GM12874 (cell line): ENCODE results near the gene PCSK9.

Experiments
- TF ChIP-seq, protein P1 (sequence below): IDR thresholded peaks from 2 replicates; pipeline ENCODE4 v1.5.1; 2011; ENCODE audit warnings: low read depth, mild to moderate bottlenecking, control low read depth, low read length, moderate library complexity; ENCODE audit not compliant: insufficient read depth

The PCSK9 gene

DNA sequence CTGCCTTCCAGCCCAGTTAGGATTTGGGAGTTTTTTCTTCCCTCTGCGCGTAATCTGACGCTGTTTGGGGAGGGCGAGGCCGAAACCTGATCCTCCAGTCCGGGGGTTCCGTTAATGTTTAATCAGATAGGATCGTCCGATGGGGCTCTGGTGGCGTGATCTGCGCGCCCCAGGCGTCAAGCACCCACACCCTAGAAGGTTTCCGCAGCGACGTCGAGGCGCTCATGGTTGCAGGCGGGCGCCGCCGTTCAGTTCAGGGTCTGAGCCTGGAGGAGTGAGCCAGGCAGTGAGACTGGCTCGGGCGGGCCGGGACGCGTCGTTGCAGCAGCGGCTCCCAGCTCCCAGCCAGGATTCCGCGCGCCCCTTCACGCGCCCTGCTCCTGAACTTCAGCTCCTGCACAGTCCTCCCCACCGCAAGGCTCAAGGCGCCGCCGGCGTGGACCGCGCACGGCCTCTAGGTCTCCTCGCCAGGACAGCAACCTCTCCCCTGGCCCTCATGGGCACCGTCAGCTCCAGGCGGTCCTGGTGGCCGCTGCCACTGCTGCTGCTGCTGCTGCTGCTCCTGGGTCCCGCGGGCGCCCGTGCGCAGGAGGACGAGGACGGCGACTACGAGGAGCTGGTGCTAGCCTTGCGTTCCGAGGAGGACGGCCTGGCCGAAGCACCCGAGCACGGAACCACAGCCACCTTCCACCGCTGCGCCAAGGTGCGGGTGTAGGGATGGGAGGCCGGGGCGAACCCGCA, at the start of gene PCSK9:
Gene PCSK9 (plus strand): TSS at position 207 of the 741 bp plus-strand sequence. CDS start 290 bp downstream, at position 497.
- TF ChIP-seq, protein P1, sequence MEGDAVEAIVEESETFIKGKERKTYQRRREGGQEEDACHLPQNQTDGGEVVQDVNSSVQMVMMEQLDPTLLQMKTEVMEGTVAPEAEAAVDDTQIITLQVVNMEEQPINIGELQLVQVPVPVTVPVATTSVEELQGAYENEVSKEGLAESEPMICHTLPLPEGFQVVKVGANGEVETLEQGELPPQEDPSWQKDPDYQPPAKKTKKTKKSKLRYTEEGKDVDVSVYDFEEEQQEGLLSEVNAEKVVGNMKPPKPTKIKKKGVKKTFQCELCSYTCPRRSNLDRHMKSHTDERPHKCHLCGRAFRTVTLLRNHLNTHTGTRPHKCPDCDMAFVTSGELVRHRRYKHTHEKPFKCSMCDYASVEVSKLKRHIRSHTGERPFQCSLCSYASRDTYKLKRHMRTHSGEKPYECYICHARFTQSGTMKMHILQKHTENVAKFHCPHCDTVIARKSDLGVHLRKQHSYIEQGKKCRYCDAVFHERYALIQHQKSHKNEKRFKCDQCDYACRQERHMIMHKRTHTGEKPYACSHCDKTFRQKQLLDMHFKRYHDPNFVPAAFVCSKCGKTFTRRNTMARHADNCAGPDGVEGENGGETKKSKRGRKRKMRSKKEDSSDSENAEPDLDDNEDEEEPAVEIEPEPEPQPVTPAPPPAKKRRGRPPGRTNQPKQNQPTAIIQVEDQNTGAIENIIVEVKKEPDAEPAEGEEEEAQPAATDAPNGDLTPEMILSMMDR = no peak

DNA sequence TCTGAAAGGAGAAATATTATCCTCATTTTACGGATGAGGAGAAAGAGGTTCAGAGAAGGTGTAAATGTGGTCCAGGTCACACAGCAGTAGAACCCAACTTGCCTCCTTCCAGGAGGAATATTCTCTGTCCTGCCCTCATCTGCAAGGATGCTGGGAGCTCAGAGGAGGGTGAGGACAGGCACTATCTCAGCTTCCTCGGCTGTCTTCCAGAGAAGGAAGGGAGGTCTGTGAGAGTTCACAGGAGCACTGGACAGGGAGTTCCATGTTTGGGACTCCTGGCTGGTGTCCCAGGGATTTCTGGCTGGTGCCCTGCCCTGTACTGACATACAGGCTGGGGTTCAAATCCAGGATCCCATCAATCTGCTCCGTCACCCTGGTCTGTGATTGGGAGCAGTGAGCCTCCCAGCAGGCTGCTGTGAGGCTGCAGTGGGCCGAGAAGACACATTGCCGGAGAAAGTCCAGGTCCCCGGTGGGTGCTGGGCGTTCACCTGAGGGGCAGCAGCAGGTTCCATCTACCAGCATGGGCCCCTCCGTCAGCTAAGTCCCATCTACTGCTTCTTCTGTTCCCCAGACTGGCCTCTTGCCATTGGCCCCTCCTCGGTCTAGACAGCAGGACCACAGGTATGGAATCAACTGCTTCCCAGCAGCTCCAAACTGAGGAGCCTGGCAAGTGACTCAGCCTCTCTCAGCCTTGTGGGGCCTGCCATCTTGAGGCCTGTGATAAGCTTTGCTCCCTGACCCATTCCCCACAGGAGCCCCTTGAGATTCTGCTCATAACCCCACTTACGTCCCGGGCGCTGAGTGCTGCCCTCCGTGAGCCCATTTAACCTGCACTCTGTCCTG, 49.2 kb upstream of the PCSK9 start:
- TF ChIP-seq, protein P1 = no peak

DNA sequence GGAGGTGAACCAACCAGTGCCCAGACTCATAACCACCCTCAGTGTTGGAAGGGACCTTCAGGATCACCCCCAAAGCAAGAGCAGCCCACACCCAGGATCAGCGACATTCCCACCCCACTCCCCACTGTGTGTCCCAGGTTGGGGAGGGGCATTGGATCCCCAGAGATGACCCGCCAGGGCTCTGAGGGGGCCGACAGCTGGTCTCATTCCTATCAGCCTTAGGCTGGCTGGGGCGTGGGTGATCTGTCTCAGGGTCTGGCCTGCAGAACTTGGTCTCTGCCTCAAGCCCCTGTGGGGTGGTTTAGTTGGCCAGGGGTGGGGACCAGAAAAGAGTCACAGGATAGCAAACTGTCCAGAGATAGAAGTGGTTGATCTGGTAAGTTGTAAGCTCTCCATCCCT, 48.4 kb upstream of the PCSK9 start:
- TF ChIP-seq, protein P1 = no peak

DNA sequence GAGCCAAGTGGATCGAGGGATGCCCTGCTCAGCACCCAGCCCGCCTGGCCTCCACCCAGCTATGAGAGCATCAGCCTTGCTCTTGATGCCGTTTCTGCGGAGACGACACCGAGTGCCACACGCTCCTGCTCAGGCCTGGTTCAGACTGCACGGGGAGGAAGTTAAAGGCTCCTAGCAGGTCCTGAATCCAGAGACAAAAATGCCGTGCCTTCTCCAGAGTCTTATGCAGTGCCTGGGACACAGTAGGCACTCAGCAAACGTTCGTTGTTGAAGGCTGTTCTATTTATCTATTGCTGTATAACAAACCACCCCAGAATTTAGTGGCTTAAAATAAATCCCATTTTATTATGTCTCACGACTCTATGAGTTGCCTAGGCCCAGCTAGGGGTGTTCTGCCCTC, 47.4 kb upstream of the PCSK9 start:
- TF ChIP-seq, protein P1 = no peak

DNA sequence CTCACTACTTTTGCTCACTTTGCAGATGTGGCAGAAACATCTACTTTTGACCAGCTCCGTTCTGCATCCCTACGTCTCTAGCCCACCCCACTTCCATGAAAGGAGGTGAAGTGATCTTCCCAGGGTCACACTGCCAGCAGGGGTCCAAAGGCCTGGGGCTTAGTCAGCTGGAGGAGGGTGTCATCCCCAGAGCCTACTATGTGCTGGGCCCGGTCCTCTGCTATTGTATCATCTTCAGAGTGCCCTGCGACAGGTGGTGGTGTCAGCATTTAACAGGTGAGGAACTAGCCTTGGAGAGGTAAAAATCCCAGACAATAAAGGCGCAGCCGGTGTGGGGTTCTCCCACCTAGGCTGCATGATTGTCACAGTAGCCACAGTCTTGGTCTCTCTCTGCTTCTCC, 46.2 kb upstream of the PCSK9 start:
- TF ChIP-seq, protein P1 = no peak

DNA sequence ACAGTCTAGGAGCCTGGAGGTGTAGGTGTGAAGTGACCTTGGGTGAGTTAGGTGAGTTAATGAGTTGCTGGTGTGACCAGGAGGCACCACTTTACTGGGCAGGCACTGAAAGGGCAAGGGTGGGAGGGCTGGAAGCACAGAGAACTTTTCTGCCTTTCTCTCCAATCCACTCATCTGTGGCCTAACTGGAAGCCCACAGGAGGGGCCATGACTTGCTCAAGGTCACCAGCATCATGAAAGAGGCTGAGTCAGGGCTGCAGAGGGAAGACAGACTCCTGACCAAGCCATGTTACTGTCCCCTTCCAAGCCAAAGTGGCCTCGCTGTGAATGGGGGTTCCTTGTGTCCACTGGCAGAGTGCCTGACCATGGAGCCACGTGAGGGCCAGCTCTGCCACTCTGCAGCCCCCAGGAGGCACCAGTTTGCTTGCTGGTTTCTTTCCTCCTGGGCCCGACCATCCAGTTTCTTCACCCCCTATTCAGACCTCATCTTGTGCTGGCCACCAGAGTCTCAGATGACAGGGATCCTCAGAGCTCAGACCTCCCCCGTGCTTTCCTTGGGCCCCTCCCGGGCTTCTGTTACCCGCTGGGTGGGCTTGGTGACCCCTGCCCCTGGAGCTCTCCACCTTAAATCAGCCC, 44.9 kb upstream of the PCSK9 start:
- TF ChIP-seq, protein P1 = no peak
